ENCODE measurements around the gene EXOC4. TPM values are rescaled to one million over a fixed set of nuclear protein-coding genes. Genes with fewer than 3 reads are reported as not detected.

Gene EXOC4
- total and polyA plus RNA-seq, 7 experiments from 2014 or later = 44.1 to 106 (median 74.2) TPM

GRCh38 chr7:133429371-133429770, 176.5 kb downstream of the EXOC4 start:
- Mint-ChIP-seq H3K27me3 (no peaks in the 10 kb centered on the region), H3K4me3 (no peak overlapping the region), H3K4me1 (peaks cover 5 to 52% (median 46%) of the 10 kb centered on the region in 7 donors), H3K9me3 (peaks cover 0 to 8% (median 0%) of the 10 kb centered on the region in 11 donors), H3K36me3 (peaks cover 6 to 28% (median 14%) of the 10 kb centered on the region in 5 donors), H3K27ac (no peak overlapping the region)
- no peaks in the 10 kb centered on the region for H3K36me3 ChIP-seq (ENCODE audit: control insufficient read depth in 2 of 3, insufficient read depth in 3 of 3, low read length in 3 of 3)
- H3K4me3 ChIP-seq (ENCODE audit: low read length) = no peak overlapping the region
- intact Hi-C loops (cut with micrococcal nuclease) = no loop called here
- ChIA-PET CTCF (interaction anchor here (0.9 kb wide), 1 partner anchor 14 kb away, joined by 3 read pairs; no protein-coding TSS in a partner anchor), POLR2A (no interaction called here)
- ATAC-seq (no peak), DNase-seq (no peak)
- H3K4me1 ChIP-seq (ENCODE audit: control insufficient read depth in 2 of 2, insufficient read depth in 2 of 2, low read length in 2 of 2) = no peaks in the 10 kb centered on the region
- H3K27ac ChIP-seq (ENCODE audit: low read depth, low read length) = no peak overlapping the region
- H3K27me3 ChIP-seq (ENCODE audit: control insufficient read depth in 2 of 2, insufficient read depth in 2 of 2, low read length in 2 of 2) = no peaks in the 10 kb centered on the region
- no peaks in the 10 kb centered on the region for H3K9me3 ChIP-seq (ENCODE audit: control insufficient read depth in 2 of 3, low read length in 3 of 3)

- no peaks in the 10 kb centered on the region for H3K9me3 Mint-ChIP-seq
- no peaks in the 10 kb centered on the region for H3K36me3 ChIP-seq (ENCODE audit: control insufficient read depth in 2 of 3, insufficient read depth in 3 of 3, low read length in 3 of 3)
- no peaks in the 10 kb centered on the region for H3K4me1 ChIP-seq (ENCODE audit: control insufficient read depth in 2 of 2, insufficient read depth in 2 of 2, low read length in 2 of 2)
- ChIA-PET CTCF (no interaction called here), POLR2A (no interaction called here)
- intact Hi-C loops (cut with micrococcal nuclease) = loop anchor here in 1 of 2 donors (10.0 kb wide), 1 partner anchor 846 kb away; no protein-coding TSS in a partner anchor
- no peak overlapping the region for H3K4me3 ChIP-seq (ENCODE audit: low read length)
- H3K4me3 Mint-ChIP-seq = no peak overlapping the region
- ATAC-seq (no peak), DNase-seq (no peak)
- no peaks in the 10 kb centered on the region for H3K27me3 ChIP-seq (ENCODE audit: control insufficient read depth in 2 of 2, insufficient read depth in 2 of 2, low read length in 2 of 2)
- H3K4me1 Mint-ChIP-seq = peaks cover 0 to 38% (median 33%) of the 10 kb centered on the region in 7 donors
- no peak overlapping the region for H3K27ac ChIP-seq (ENCODE audit: low read depth, low read length)
- no peaks in the 10 kb centered on the region for H3K27me3 Mint-ChIP-seq
- H3K9me3 ChIP-seq (ENCODE audit: control insufficient read depth in 2 of 3, low read length in 3 of 3) = no peaks in the 10 kb centered on the region
- H3K27ac Mint-ChIP-seq = no peak overlapping the region
- H3K36me3 Mint-ChIP-seq = peaks cover 0 to 13% (median 2%) of the 10 kb centered on the region in 5 donors
Observed at GRCh38 chr7:133431134-133431724, 178.4 kb downstream of the EXOC4 start.

GRCh38 chr7:133433165-133433812, 180.4 kb downstream of the EXOC4 start:
- ATAC-seq (no peak), DNase-seq (no peak)
- H3K4me1 Mint-ChIP-seq = peaks cover 0 to 20% (median 18%) of the 10 kb centered on the region in 7 donors
- no peak overlapping the region for H3K4me3 Mint-ChIP-seq
- H3K27ac Mint-ChIP-seq = peak overlapping the region in 2 of 9 donors; percentile 4 to 23
- Histone ChIP-seq H3K27me3 (ENCODE audit: control insufficient read depth in 2 of 2, insufficient read depth in 2 of 2, low read length in 2 of 2) (no peaks in the 10 kb centered on the region), H3K4me1 (ENCODE audit: control insufficient read depth in 2 of 2, insufficient read depth in 2 of 2, low read length in 2 of 2) (no peaks in the 10 kb centered on the region), H3K36me3 (ENCODE audit: control insufficient read depth in 2 of 3, insufficient read depth in 3 of 3, low read length in 3 of 3) (no peaks in the 10 kb centered on the region), H3K4me3 (ENCODE audit: low read length) (no peak overlapping the region), H3K9me3 (ENCODE audit: control insufficient read depth in 2 of 3, low read length in 3 of 3) (no peaks in the 10 kb centered on the region), H3K27ac (ENCODE audit: low read depth, low read length) (no peak overlapping the region)
- H3K36me3 Mint-ChIP-seq = peaks cover 2 to 17% (median 11%) of the 10 kb centered on the region in 5 donors
- H3K9me3 Mint-ChIP-seq = no peaks in the 10 kb centered on the region
- H3K27me3 Mint-ChIP-seq = no peaks in the 10 kb centered on the region
- POLR2A ChIA-PET = no interaction called here
- intact Hi-C loops (cut with micrococcal nuclease) = loop anchor here (2.0 to 10.0 kb wide), 2 partner anchors 848 to 1038 kb away; no protein-coding TSS in a partner anchor
- CTCF ChIA-PET = interaction anchor here (1.6 kb wide), 1 partner anchor 723 kb away, joined by 5 read pairs; no protein-coding TSS in a partner anchor

- ChIA-PET POLR2A (no interaction called here), CTCF (interaction anchor here (1.1 to 1.6 kb wide), 2 partner anchors 724 to 1040 kb away, joined by 3 to 5 read pairs; no protein-coding TSS in a partner anchor)
- no peaks in the 10 kb centered on the region for H3K9me3 ChIP-seq (ENCODE audit: control insufficient read depth in 2 of 3, low read length in 3 of 3)
- DNase-seq = peak in 5 of 9 donors; percentile 5 to 36 (median 31)
- Mint-ChIP-seq H3K36me3 (peaks cover 0 to 20% (median 14%) of the 10 kb centered on the region in 5 donors), H3K9me3 (no peaks in the 10 kb centered on the region), H3K27me3 (no peaks in the 10 kb centered on the region), H3K4me3 (no peak overlapping the region), H3K4me1 (peaks cover 0 to 18% (median 13%) of the 10 kb centered on the region in 7 donors), H3K27ac (peak overlapping the region in 1 of 9 donors; percentile 17)
- intact Hi-C loops (cut with micrococcal nuclease) = loop anchor here in 1 of 2 donors (2.0 to 10.0 kb wide), 2 partner anchors 850 to 1116 kb away; no protein-coding TSS in a partner anchor
- H3K27me3 ChIP-seq (ENCODE audit: control insufficient read depth in 2 of 2, insufficient read depth in 2 of 2, low read length in 2 of 2) = no peaks in the 10 kb centered on the region
- no peaks in the 10 kb centered on the region for H3K4me1 ChIP-seq (ENCODE audit: control insufficient read depth in 2 of 2, insufficient read depth in 2 of 2, low read length in 2 of 2)
- no peak overlapping the region for H3K4me3 ChIP-seq (ENCODE audit: low read length)
- H3K27ac ChIP-seq (ENCODE audit: low read depth, low read length) = no peak overlapping the region
- H3K36me3 ChIP-seq (ENCODE audit: control insufficient read depth in 2 of 3, insufficient read depth in 3 of 3, low read length in 3 of 3) = no peaks in the 10 kb centered on the region
- ATAC-seq = peak; percentile 54
Observed at GRCh38 chr7:133434246-133434865, 181.5 kb downstream of the EXOC4 start.

- CTCF ChIA-PET = no interaction called here
- POLR2A ChIA-PET = no interaction called here
- ATAC-seq (no peak), DNase-seq (no peak)
- Mint-ChIP-seq H3K36me3 (peaks cover 1 to 26% (median 21%) of the 10 kb centered on the region in 5 donors), H3K4me1 (peaks cover 0 to 18% (median 14%) of the 10 kb centered on the region in 7 donors), H3K9me3 (no peaks in the 10 kb centered on the region), H3K27ac (peak overlapping the region in 1 of 9 donors; percentile 51), H3K4me3 (no peak overlapping the region), H3K27me3 (no peaks in the 10 kb centered on the region)
- Histone ChIP-seq H3K27ac (ENCODE audit: low read depth, low read length) (no peak overlapping the region), H3K4me3 (ENCODE audit: low read length) (no peak overlapping the region), H3K9me3 (ENCODE audit: control insufficient read depth in 2 of 3, low read length in 3 of 3) (no peaks in the 10 kb centered on the region), H3K36me3 (ENCODE audit: control insufficient read depth in 2 of 3, insufficient read depth in 3 of 3, low read length in 3 of 3) (no peaks in the 10 kb centered on the region), H3K4me1 (ENCODE audit: control insufficient read depth in 2 of 2, insufficient read depth in 2 of 2, low read length in 2 of 2) (no peaks in the 10 kb centered on the region), H3K27me3 (ENCODE audit: control insufficient read depth in 2 of 2, insufficient read depth in 2 of 2, low read length in 2 of 2) (no peaks in the 10 kb centered on the region)
- intact Hi-C loops (cut with micrococcal nuclease) = loop anchor here in 1 of 2 donors (10.0 kb wide), 1 partner anchor 851 kb away; no protein-coding TSS in a partner anchor
Observed at GRCh38 chr7:133436014-133436428, 183.1 kb downstream of the EXOC4 start.

GRCh38 chr7:133437544-133437943, 184.7 kb downstream of the EXOC4 start:
- H3K27ac ChIP-seq (ENCODE audit: low read depth, low read length) = no peak overlapping the region
- POLR2A ChIA-PET = no interaction called here

More at GRCh38 chr7:133437544-133437943, 184.7 kb downstream of the EXOC4 start:
- Histone ChIP-seq H3K36me3 (ENCODE audit: control insufficient read depth in 2 of 3, insufficient read depth in 3 of 3, low read length in 3 of 3) (no peaks in the 10 kb centered on the region), H3K9me3 (ENCODE audit: control insufficient read depth in 2 of 3, low read length in 3 of 3) (no peaks in the 10 kb centered on the region), H3K27me3 (ENCODE audit: control insufficient read depth in 2 of 2, insufficient read depth in 2 of 2, low read length in 2 of 2) (no peaks in the 10 kb centered on the region), H3K4me1 (ENCODE audit: control insufficient read depth in 2 of 2, insufficient read depth in 2 of 2, low read length in 2 of 2) (no peaks in the 10 kb centered on the region), H3K4me3 (ENCODE audit: low read length) (no peak overlapping the region)
- H3K4me1 Mint-ChIP-seq = peaks cover 0 to 17% (median 10%) of the 10 kb centered on the region in 7 donors
- H3K36me3 Mint-ChIP-seq = peaks cover 2 to 34% (median 22%) of the 10 kb centered on the region in 5 donors
- intact Hi-C loops (cut with micrococcal nuclease) = loop anchor here in 1 of 2 donors (10.0 kb wide), 1 partner anchor 853 kb away; no protein-coding TSS in a partner anchor
- H3K27ac Mint-ChIP-seq = no peak overlapping the region
- no peaks in the 10 kb centered on the region for H3K27me3 Mint-ChIP-seq
- H3K9me3 Mint-ChIP-seq = no peaks in the 10 kb centered on the region
- ATAC-seq (no peak), DNase-seq (no peak)
- CTCF ChIA-PET = no interaction called here
- no peak overlapping the region for H3K4me3 Mint-ChIP-seq

All from naive thymus-derived CD4-positive, alpha-beta T cell (primary cell).